ENCODE measurements around the gene CRYAB. TPM values are rescaled to one million over a fixed set of nuclear protein-coding genes. Genes with fewer than 3 reads are reported as not detected.
A peak's percentile ranks its signal among the peaks of the same experiment; 100 is the strongest.

The CRYAB gene
- total and polyA plus RNA-seq, 4 experiments from 2014 or later, result not detected

DNA sequence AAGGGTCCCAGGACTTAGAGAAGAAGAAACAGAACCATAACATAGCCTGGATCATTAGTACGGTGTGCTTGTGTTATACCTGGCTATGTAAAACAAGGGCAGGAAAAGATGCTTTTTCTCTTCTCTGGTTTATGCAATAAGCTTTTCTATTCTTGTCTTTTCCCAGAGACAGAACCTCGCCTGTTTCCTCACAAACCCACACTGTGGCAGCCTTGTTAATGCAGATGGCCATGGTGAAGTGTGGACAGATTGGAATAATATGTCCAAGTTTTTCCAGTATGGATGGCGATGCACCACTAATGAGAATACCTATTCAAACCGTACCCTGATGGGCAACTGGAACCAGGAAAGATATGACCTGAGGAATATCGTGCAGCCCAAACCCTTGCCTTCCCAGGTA, 29.4 kb downstream of the CRYAB start:
- H3K9me3 Mint-ChIP-seq, result no peaks in the 10 kb centered on the region
- peak overlapping the region in 1 of 7 donors; percentile 93 for H3K27ac Mint-ChIP-seq
- H3K4me3 Mint-ChIP-seq, result peak overlapping the region in 1 of 8 donors; percentile 5
- Histone ChIP-seq H3K4me3 (ENCODE audit: low read length in 2 of 2) (no peak overlapping the region), H3K36me3 (ENCODE audit: insufficient read depth, low read length) (no peaks in the 10 kb centered on the region), H3K27ac (ENCODE audit: low read depth, low read length) (no peak overlapping the region), H3K27me3 (ENCODE audit: insufficient read depth, low read length) (no peaks in the 10 kb centered on the region), H3K9me3 (ENCODE audit: control insufficient read depth in 1 of 2, low read length in 2 of 2) (no peaks in the 10 kb centered on the region), H3K4me1 (ENCODE audit: insufficient read depth, low read length) (peaks cover 18% of the 10 kb centered on the region)
- peaks cover 11 to 28% (median 16%) of the 10 kb centered on the region in 4 donors for H3K4me1 Mint-ChIP-seq
- no peak for DNase-seq
- ChIA-PET CTCF (ENCODE audit: partially characterized antibody) (interaction anchor here (1.5 to 4.6 kb wide), 4 partner anchors 11 to 49 kb away, joined by 6 to 19 read pairs (median 14); partner anchors contain the start of gene ALG9), POLR2A (ENCODE audit: partially characterized antibody) (interaction anchor here (1.3 to 1.9 kb wide), 2 partner anchors 11 to 44 kb away, joined by 6 to 8 read pairs; partner anchors contain the start of gene ALG9)
- H3K27me3 Mint-ChIP-seq, result no peaks in the 10 kb centered on the region
- intact Hi-C loops (cut with micrococcal nuclease), result no loop called here
- H3K36me3 Mint-ChIP-seq, result peaks cover 9 to 29% of the 10 kb centered on the region in 2 donors

DNA sequence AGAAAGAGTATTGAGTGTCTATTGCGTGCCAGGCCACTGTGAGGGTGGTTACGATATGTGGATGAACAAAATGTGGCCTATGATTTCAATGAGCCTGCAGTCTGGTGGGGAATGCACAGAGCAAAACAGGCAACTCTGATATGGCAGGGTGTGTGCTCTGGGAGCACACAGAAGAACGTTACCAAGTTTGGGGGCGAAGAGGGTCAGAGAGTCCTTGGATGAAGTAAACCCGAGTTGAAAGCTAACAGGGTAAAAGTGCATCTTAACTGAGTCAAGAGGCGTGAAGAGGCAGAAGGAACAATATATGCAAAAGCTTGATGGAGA, 32.0 kb downstream of the CRYAB start:
- Histone ChIP-seq H3K27ac (ENCODE audit: low read depth, low read length) (peak overlapping the region; percentile 95), H3K4me3 (ENCODE audit: low read length in 2 of 2) (peak overlapping the region; percentile 79 to 80), H3K9me3 (ENCODE audit: control insufficient read depth in 1 of 2, low read length in 2 of 2) (no peaks in the 10 kb centered on the region), H3K27me3 (ENCODE audit: insufficient read depth, low read length) (no peaks in the 10 kb centered on the region), H3K4me1 (ENCODE audit: insufficient read depth, low read length) (peaks cover 18% of the 10 kb centered on the region), H3K36me3 (ENCODE audit: insufficient read depth, low read length) (peaks cover 11% of the 10 kb centered on the region)
- CTCF ChIA-PET (ENCODE audit: partially characterized antibody), result interaction anchor here (0.9 to 4.6 kb wide), 4 partner anchors 8 to 116 kb away, joined by 3 to 19 read pairs (median 4); partner anchors contain the start of gene ALG9
- intact Hi-C loops (cut with micrococcal nuclease), result loop anchor here (1.0 to 10.0 kb wide), 9 partner anchors 8 to 1435 kb away; partner anchors contain the start of genes ALG9, DLAT, NKAPD1 and PIH1D2
- peaks cover 14 to 34% of the 10 kb centered on the region in 2 donors for H3K36me3 Mint-ChIP-seq
- no peak for DNase-seq
- peak overlapping the region; percentile 93 to 100 (median 100) for H3K27ac Mint-ChIP-seq
- peak overlapping the region; percentile 91 to 98 (median 95) for H3K4me3 Mint-ChIP-seq
- no peaks in the 10 kb centered on the region for H3K27me3 Mint-ChIP-seq
- peaks cover 11 to 28% (median 17%) of the 10 kb centered on the region in 4 donors for H3K4me1 Mint-ChIP-seq
- no peaks in the 10 kb centered on the region for H3K9me3 Mint-ChIP-seq
- POLR2A ChIA-PET (ENCODE audit: partially characterized antibody), result interaction anchor here (1.2 to 2.1 kb wide), 4 partner anchors 9 to 207 kb away, joined by 3 to 15 read pairs (median 8); partner anchors contain the start of genes ALG9, PPP2R1B, SDHD and TIMM8B

DNA sequence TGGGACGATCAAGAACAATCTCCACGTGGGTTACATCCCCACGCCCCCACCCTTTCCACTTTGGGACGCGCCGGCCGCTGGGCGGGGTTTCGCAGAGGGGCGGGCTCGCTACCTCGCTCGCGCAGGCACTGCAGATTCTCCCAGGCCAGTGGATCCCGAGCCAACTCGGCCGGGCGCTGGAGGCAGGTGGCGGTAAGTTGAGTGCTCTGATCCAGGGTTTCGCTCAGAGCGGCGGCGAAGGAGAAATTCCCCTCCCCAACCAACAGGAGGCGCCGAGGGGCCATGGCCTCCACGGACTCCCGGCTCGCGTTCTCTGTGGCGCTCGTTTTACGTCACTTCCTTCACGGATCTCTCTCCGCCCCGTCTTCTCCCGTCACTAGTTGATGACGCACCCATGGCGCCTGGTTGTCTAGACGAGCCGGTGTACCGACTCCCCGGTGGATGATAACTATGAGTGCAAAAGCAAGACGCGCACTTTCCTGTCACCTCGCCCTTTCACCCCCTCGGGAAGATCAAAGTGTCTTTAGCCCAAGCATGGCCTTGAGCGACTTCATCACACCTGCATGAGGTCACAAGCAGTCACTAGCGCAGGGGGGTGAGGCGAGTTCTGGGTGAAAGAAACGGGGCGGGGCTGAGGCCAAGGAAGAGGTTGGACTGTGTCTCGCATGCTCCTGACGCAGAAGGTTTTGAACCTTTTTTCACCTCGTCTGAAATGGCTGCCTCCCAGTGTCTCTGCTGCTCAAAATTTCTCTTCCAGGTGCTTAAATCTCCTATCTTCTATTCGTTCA, 32.5 kb downstream of the CRYAB start, which contains the start of the genes CFAP68 and FDXACB1:
Gene CFAP68 (plus strand): TSS at position 693 of the 788 bp plus-strand sequence. CDS start 20 bp downstream, at position 713.
Gene FDXACB1 (minus strand): TSS at position 317 of the 788 bp plus-strand sequence. CDS start 33 bp downstream, at position 284.
- H3K9me3 Mint-ChIP-seq, result no peaks in the 10 kb centered on the region
- H3K27ac Mint-ChIP-seq, result peak within 1 kb of the TSS; percentile 93 to 100 (median 100)
- POLR2A ChIA-PET (ENCODE audit: partially characterized antibody), result interaction anchor here (0.9 to 3.8 kb wide), 7 partner anchors 8 to 208 kb away, joined by 3 to 20 read pairs (median 5); partner anchors contain the start of genes ALG9, DLAT, SDHD and TIMM8B
- peaks cover 14 to 36% of the 10 kb centered on the region in 2 donors for H3K36me3 Mint-ChIP-seq
- intact Hi-C loops (cut with micrococcal nuclease), result loop anchor here (1.0 to 10.0 kb wide), 9 partner anchors 8 to 1436 kb away; partner anchors contain the start of genes ALG9, DLAT, NKAPD1 and PIH1D2
- Histone ChIP-seq H3K4me1 (ENCODE audit: insufficient read depth, low read length) (peaks cover 18% of the 10 kb centered on the region), H3K4me3 (ENCODE audit: low read length in 2 of 2) (peak within 1 kb of the TSS; percentile 79 to 80), H3K27me3 (ENCODE audit: insufficient read depth, low read length) (no peaks in the 10 kb centered on the region), H3K36me3 (ENCODE audit: insufficient read depth, low read length) (peaks cover 11% of the 10 kb centered on the region), H3K9me3 (ENCODE audit: control insufficient read depth in 1 of 2, low read length in 2 of 2) (no peaks in the 10 kb centered on the region), H3K27ac (ENCODE audit: low read depth, low read length) (peak within 1 kb of the TSS; percentile 95)
- DNase-seq, result peak; percentile 97 to 99 (median 98)
- CTCF ChIA-PET (ENCODE audit: partially characterized antibody), result interaction anchor here (0.9 to 2.6 kb wide), 7 partner anchors 8 to 103 kb away, joined by 4 to 14 read pairs (median 9); partner anchors contain the start of gene ALG9
- no peaks in the 10 kb centered on the region for H3K27me3 Mint-ChIP-seq
- peaks cover 11 to 28% (median 17%) of the 10 kb centered on the region in 4 donors for H3K4me1 Mint-ChIP-seq
- peak within 1 kb of the TSS; percentile 91 to 98 (median 95) for H3K4me3 Mint-ChIP-seq

DNA sequence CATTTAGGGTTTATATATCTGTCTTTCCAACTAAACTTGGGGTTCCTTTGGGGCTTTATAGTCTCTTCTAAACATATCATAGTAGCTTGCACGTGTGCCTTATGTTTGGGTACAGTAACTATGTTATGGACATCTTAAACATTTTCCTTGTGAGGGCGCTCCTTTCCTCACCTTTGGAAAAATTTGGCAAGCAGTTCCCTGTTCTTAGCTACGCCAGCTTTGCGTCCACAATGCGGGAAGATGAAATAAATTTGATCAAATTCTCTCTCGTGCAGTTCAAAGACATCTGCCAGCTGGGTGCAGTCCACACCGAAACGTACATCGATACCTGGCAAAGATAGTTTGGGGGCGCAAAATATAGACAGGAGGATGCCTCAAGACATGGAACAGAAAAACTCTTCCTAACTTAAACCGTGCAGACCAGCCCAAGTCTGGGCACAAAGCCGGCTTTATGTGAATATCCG, 33.2 kb downstream of the CRYAB start:
- Mint-ChIP-seq H3K9me3 (no peaks in the 10 kb centered on the region), H3K4me1 (peaks cover 11 to 28% (median 17%) of the 10 kb centered on the region in 4 donors), H3K4me3 (peak overlapping the region; percentile 91 to 98 (median 95)), H3K27ac (peak overlapping the region; percentile 93 to 100 (median 100)), H3K36me3 (peaks cover 10 to 32% of the 10 kb centered on the region in 2 donors), H3K27me3 (no peaks in the 10 kb centered on the region)
- Histone ChIP-seq H3K36me3 (ENCODE audit: insufficient read depth, low read length) (peaks cover 11% of the 10 kb centered on the region), H3K9me3 (ENCODE audit: control insufficient read depth in 1 of 2, low read length in 2 of 2) (no peaks in the 10 kb centered on the region), H3K27me3 (ENCODE audit: insufficient read depth, low read length) (no peaks in the 10 kb centered on the region), H3K27ac (ENCODE audit: low read depth, low read length) (peak overlapping the region; percentile 95), H3K4me3 (ENCODE audit: low read length in 2 of 2) (peak overlapping the region; percentile 79 to 80), H3K4me1 (ENCODE audit: insufficient read depth, low read length) (peaks cover 18% of the 10 kb centered on the region)
- ChIA-PET CTCF (ENCODE audit: partially characterized antibody) (interaction anchor here (1.3 to 2.6 kb wide), 5 partner anchors 9 to 103 kb away, joined by 5 to 14 read pairs (median 9); no protein-coding TSS in a partner anchor), POLR2A (ENCODE audit: partially characterized antibody) (interaction anchor here (0.9 to 3.8 kb wide), 5 partner anchors 48 to 208 kb away, joined by 3 to 20 read pairs (median 3); partner anchors contain the start of genes DLAT, SDHD and TIMM8B)
- intact Hi-C loops (cut with micrococcal nuclease), result loop anchor here (2.0 to 10.0 kb wide), 3 partner anchors 146 to 1436 kb away; partner anchors contain the start of genes DLAT, SIK2 and TTC12
- DNase-seq, result no peak

DNA sequence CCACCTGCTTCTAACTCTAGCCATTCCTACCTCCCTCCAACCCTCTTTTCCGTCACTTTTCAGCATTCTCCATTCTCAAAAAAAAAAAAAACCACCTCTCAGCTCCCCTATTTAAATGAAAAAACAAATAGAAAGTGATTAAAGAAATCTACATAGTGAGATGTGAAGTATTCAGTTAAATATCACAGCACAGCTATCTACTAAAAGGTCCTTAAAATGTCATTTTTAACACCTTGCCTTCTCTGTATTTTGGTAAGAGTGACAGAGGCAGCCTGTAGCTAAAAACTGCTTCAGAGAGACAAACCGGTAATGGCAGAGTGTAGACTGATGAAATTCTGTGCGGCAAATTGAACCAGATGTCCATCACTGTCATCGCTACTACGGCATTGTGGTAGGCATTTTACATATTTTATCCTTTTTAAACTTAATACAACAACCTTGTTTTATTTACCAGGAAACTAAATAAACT, 39.8 kb downstream of the CRYAB start:
- Histone ChIP-seq H3K4me1 (ENCODE audit: insufficient read depth, low read length) (peaks cover 22% of the 10 kb centered on the region), H3K9me3 (ENCODE audit: control insufficient read depth in 1 of 2, low read length in 2 of 2) (no peaks in the 10 kb centered on the region), H3K27ac (ENCODE audit: low read depth, low read length) (peak overlapping the region; percentile 91), H3K4me3 (ENCODE audit: low read length in 2 of 2) (peak overlapping the region; percentile 79), H3K36me3 (ENCODE audit: insufficient read depth, low read length) (peaks cover 19% of the 10 kb centered on the region), H3K27me3 (ENCODE audit: insufficient read depth, low read length) (no peaks in the 10 kb centered on the region)
- Mint-ChIP-seq H3K4me1 (peaks cover 8 to 34% (median 24%) of the 10 kb centered on the region in 4 donors), H3K36me3 (peaks cover 23 to 35% of the 10 kb centered on the region in 2 donors), H3K9me3 (peaks cover 0 to 3% (median 0%) of the 10 kb centered on the region in 8 donors), H3K27ac (peak overlapping the region; percentile 92 to 97 (median 95)), H3K4me3 (peak overlapping the region; percentile 87 to 96 (median 94)), H3K27me3 (no peaks in the 10 kb centered on the region)
- intact Hi-C loops (cut with micrococcal nuclease), result loop anchor here (1.0 to 10.0 kb wide), 6 partner anchors 8 to 1443 kb away; partner anchors contain the start of genes CFAP68, FDXACB1, PPP2R1B and SDHD
- CTCF ChIA-PET (ENCODE audit: partially characterized antibody), result interaction anchor here (0.7 to 2.3 kb wide), 10 partner anchors 8 to 71 kb away, joined by 3 to 16 read pairs (median 4); partner anchors contain the start of gene CFAP68
- no peak for DNase-seq
- POLR2A ChIA-PET (ENCODE audit: partially characterized antibody), result interaction anchor here (0.6 to 3.1 kb wide), 14 partner anchors 9 to 354 kb away, joined by 3 to 28 read pairs (median 4); partner anchors contain the start of genes CFAP68, PPP2R1B, PTS and SDHD

All from CD4-positive, alpha-beta memory T cell (primary cell).